Kidney capillary endothelial cell (primary cell): ENCODE results near the gene PRG3.
"Not testable (repeated sequence)": the region's sequence is repeated elsewhere in the genome, so short reads cannot be mapped to it uniquely, and the experiment has no call there.

Experiments
- DNase-seq: peaks from one replicate; pipeline ENCODE4 v3.0.0-alpha.2; 2018; ENCODE audit warnings: low spot score

The PRG3 gene

GRCh38 chr11:57387289-57388030 is 6.5 kb upstream of the PRG3 start:
- DNase-seq: no peak

DNA sequence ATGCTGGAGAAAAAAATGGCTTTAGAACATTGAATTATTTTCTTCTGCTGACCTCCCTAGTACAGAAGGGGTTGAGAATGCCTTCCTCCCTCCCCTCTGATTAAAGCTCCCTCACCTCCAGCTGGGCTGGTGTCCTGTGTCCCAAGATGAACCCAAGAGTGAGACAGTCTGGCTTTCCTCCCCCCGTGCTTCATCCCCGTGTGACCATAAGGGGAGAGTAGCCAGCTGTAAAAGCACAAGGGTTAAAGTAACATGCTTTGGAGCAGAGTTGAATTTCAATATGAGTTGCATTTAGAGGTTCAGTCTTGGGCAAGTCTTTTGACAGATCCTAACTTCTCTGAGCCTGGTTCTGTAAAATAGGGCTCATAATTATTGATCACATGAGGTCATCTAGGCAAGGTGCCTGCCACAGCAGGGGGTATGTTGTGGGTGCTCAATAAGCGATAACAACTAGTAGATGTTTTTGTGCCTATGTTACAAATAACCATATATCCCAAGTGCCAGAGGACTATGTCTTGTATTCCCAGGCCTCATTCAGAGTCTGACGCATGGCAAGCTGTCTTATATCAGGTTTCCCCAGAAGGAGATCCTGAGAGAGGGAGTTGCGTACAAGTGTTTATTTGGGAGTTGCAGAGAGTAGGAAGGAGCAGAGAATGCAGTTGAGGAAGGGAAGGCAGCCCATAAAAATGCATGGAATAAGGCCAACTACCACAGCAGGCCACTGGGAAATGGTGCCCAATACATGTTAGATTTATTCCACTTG is 5.4 kb upstream of the PRG3 start:
- no peak for DNase-seq

GRCh38 chr11:57379732-57380131 is 1.2 kb downstream of the PRG3 start:
- no peak for DNase-seq

- no peak for DNase-seq
Measured at GRCh38 chr11:57378186-57378585, 2.8 kb downstream of the PRG3 start.

DNA sequence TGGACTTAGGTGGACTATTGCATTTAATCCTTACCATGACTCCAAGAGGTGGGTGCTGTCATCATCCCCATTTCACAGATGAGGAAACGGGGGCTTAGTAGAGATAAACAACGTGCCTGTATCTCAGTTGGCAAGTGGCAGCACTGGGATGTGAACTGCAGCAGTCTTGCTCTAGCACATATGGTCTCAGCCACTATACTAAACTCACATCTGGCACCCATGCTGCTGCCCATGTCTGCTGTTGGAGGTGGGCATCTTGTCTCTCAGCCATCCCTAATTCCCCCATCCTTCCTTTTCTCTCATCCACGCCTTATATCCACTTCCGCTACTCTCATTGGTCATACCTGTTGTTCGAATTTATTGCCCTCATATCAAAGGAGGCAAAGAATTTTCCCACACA is 3.8 kb downstream of the PRG3 start:
- no peak for DNase-seq

DNA sequence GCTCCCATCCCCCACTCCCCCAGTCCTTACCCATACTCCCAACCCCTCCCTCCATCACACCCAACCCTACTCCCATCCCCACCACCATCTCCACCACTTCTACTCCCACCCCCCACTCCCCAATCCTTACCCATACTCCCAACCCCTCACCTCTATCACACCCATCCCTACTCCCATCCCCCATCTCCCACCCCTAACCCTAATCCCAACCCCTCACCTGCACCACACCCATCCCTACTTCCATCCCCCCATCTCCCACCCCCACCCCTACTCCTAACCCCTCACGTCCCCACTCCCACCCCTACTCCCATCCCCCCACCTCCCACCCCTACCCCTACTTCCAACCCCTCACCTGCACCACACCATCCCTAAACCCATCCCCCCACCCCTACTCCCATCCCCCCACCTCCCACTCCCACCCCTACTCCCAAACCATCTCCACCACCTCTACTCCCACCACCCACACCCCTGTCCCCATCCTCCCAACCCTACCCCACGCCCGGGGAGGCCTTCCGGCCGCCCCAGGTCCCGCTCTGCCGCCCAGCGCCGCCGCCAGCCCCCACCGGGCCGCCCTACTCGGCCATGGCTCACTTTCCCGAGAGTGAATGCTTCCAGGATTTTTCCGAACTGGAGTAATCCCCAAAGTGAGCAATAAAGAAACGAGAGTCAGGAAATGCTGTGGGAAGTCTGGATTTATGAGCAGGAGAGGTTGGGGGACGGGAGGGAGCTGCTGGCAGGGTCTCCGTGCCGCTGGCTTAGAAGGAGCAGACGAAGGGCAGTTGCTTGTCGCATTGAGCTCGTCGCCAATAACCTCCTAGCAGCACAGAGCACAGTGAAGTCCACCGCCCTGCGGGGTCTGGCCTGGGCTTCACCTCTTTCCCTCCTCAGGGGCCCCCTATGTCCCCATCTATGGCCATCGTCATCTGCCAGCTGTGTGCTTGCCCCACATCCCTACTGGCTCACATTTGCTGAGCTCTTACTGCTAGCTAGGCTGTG is 4.6 kb downstream of the PRG3 start:
- no peak for DNase-seq

DNA sequence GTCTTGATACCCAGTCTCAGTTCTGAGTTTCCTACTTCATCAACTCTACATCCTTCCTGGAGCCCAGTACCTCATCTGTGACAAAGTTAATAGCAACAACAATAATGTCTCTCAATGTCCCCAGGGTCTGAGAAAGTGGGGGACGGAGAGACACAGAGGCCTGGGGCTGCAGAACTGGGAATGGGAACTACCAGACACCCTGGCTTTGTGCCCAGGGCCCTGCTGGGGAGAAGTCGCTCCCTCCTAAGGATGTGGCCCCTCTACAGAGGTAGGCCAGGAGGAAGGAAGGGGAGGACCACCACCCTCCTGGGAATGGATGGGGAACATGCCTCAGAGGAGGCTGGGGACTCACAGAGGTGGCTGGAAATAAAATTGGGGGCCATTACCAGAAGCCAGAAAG is 5.5 kb downstream of the PRG3 start:
- DNase-seq: no peak

DNA sequence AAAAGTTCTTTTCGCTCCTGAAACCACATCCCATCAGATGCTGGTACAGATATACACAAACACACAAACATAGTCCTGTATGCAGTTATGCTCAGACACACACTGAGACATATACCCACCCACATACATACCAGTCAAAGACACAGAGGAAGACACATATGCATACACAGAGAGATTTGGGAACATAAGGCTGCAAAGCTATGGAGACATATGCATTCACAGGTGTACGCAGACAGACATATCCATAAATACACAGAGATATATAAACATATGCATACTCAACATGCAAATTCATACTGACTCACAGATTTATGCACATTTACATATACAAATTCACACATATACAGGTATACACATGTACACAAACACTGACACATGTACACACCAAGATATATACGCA is 6.0 kb downstream of the PRG3 start:
- DNase-seq: no peak

DNA sequence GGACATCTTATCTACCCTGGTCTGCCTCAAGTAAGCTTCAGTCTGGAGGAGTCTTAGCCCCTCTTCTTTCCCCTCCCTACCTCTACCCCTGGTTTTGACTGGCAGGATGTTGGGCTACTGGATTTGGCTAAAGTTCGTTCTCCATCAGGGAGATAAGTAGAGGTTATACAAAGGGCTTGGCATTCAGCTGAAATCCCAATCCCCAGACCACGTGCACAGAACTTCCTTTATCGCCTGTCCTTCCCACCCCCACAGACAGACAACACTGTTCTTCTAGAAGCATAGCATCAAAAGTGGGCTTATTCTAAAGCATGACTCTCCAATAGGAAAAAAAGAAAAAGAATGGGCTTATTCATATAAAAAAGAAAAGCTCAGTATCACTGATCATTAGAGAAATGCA is 7.8 kb downstream of the PRG3 start:
- no peak for DNase-seq

DNA sequence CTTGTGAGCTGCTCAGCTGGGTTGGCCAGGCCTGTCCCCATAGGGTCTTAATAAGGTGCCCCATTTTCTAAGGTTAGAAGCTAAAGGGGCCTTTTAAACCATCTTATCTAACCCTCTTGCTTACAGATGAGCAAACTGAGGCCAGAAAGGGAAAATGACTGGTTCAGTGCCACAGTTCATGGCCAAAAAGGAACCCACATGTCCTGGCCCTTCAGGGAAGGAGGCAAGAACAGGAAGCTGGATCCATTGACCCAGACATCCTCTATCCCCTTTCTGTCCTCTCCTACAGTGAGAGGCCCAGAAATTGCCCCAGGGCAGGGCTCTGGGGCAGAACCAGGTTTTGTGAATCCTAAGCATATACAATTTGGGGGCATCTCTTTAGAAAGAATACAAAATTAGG is 10.0 kb downstream of the PRG3 start:
- no peak for DNase-seq

- DNase-seq: no peak
Measured at GRCh38 chr11:57370251-57370650, 10.7 kb downstream of the PRG3 start.

DNA sequence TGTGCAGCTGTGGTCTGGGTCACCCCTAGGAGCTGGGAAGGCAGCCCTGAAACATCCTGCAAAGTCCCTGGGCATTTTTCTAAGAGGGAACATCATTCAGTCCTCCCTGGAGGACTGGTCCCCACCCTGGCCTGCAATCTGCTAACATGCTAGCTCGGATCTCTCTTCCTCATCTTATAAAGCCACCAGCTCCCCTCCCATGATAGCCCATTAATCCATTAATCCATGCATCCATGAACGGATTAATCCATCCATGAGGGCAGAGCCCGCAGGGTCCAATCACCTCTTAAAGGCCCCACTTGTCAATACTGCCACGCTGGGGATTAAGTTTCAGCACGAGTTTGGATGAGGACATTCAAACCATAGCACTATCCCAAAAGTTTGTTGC is 12.1 kb downstream of the PRG3 start:
- DNase-seq: no peak

DNA sequence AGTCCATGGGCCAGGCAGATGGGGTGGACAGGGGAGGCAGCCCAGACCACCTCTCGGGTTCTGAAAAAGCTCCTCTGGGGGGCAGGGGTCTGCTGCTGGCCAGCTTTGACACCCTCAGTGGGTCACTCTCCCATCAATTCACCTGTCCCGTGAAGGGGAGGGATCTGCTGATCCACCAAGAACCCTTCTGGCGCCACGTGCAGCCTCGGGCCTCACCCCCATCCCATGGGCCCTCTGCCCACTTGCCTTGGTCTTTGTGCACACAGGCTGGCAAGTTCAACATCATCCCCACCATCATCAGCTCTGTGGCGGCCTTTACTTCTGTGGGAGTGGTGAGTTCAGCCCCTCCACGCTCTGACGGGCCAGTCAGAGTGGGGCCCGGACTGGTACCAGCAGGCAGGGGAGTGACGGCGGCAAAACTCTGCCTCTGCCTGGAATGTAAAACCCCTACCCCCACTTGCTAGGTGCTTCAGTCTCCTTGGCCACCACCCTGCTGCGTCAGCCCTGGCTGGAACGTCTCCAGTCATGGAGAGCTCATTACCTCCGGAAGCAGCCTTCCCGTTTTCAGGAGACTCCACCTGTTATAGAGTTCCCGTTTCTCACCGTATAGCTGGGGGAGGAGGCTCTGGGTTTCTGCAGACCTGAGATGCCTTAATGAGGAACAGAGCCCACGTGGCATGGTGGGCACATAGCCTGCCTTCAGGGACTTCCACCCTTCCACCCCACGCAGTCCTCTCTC is 12.7 kb downstream of the PRG3 start:
- no peak for DNase-seq

- DNase-seq: no peak
Measured at GRCh38 chr11:57364851-57365660, 15.9 kb downstream of the PRG3 start.

DNA sequence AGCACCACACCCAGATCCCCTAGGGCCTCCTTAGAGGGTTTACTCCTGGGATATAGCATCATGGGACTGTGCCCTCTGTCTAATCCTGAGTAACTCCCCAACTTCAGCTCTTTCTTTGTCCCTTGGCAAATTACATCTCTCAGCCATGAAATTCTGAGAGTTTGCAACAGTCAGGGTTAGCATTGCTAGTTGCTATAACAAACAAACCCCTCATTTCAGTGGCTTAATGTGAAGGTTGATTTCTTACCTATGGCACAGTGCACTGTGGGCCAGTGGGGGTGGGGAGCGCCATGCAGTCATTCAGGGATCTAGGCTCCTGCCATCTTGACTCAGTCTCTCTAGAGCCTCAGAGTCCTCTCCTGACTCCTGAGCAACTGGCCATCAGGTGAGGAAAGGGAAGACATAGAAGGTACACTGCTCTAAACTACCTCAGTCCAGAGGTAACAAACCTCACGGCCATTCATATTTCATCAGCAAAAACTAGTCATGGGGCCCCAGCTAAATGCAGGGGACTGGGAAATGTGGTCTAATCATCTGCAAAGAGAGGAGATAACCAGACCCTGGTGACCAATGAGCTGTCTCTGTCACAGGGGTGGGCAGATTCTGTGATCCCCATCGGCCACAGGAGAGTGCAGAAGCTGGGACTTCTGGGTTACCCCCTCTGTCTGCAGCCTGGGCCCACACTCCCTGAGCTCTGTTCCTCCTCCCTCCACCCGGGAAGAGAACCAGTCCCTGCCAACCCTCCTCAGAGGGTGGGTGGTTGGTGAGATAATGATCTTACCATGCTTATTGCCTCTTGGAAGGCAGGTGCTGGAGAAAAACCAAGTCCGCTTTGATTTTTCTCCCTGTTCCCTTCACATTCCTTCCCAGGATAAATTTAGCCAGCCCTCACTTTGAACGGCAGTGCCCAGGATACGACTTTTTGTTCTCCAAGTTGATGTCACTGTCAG is 17.5 kb downstream of the PRG3 start:
- no peak for DNase-seq

DNA sequence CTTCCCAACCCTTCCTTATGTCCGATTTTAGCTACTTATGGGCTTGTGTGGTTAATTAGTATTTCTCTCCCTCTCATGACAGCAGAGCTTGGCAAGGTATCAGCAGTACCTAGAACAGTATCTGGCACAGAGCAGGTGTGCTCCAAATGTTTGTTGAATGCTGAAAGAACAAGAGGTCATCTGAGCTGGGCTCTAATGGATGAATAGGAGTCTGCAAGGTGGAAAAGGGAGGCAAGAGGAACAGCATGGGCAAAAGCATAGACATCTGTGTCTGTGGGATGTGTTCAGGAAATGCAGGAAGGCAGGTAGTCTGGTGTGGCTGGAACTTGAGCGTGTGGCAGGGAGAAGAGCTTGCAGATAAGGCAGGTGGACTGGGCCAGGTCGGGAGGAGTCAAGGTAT is 19.0 kb downstream of the PRG3 start:
- DNase-seq: no peak

DNA sequence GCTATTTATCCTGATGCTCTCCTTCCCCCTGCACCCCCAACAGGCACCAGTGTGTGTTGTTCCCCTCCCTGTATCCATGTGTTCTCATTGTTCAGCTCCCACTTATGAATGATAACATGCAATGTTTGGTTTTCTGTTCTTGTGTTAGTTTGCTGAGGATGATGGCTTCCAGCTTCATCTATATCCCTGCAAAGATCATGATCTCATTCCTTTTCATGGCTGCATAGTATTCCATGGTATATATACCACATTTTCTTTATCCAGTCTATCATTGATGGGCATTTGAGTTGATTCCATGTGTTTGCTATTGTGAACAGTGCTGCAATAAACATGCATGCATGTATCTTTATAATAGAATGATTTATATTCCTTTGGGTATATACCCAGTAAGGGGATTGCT is 19.5 kb downstream of the PRG3 start:
- not testable (repeated sequence) for DNase-seq

GRCh38 chr11:57360991-57361390 is 20.0 kb downstream of the PRG3 start:
- DNase-seq: no peak

GRCh38 chr11:57359896-57360690 is 20.9 kb downstream of the PRG3 start:
- DNase-seq: no peak
